OCI-LY1 (cell line): ENCODE data around the gene OVOL2.

Experiments used
- EZH2 ChIP-seq: fragments of 200-600 bp; sonication (generic), shearing (Covaris generic); IDR thresholded peaks from 2 replicates; pipeline ENCODE4 v1.8.0; 2017; ENCODE audit warnings: borderline replicate concordance, mixed run types, mild to moderate bottlenecking, antibody characterized with exemption, low read length, moderate library complexity, mixed read lengths
- TF ChIP-seq, protein P1 (sequence below): fragments of 200-600 bp; sonication (generic), shearing (Covaris generic); IDR thresholded peaks from 2 replicates; pipeline ENCODE4 v1.5.1; 2017; ENCODE audit warnings: mild to moderate bottlenecking, antibody characterized with exemption, low read length, moderate library complexity, mixed read lengths

GRCh38 chr20:18030020-18030419 lies 27.7 kb downstream of the OVOL2 start:
- TF ChIP-seq, protein P1, sequence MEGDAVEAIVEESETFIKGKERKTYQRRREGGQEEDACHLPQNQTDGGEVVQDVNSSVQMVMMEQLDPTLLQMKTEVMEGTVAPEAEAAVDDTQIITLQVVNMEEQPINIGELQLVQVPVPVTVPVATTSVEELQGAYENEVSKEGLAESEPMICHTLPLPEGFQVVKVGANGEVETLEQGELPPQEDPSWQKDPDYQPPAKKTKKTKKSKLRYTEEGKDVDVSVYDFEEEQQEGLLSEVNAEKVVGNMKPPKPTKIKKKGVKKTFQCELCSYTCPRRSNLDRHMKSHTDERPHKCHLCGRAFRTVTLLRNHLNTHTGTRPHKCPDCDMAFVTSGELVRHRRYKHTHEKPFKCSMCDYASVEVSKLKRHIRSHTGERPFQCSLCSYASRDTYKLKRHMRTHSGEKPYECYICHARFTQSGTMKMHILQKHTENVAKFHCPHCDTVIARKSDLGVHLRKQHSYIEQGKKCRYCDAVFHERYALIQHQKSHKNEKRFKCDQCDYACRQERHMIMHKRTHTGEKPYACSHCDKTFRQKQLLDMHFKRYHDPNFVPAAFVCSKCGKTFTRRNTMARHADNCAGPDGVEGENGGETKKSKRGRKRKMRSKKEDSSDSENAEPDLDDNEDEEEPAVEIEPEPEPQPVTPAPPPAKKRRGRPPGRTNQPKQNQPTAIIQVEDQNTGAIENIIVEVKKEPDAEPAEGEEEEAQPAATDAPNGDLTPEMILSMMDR, result no peak
- TF ChIP-seq EZH2, result no peak
